ENCODE measurements around the gene DOLPP1.

DOLPP1 gene

GRCh38 chr9:129071526-129072126 is 9.3 kb upstream of the DOLPP1 start:
- Histone ChIP-seq H3K27ac (ENCODE audit: low read depth, low read length) (no peak overlapping the region), H2AFZ (ENCODE audit: low read depth, low read length, severe bottlenecking) (no peak overlapping the region), H3K4me2 (ENCODE audit: low read depth, low read length, poor library complexity, severe bottlenecking) (no peak overlapping the region), H3K4me3 (ENCODE audit: insufficient read depth, low read length, poor library complexity, severe bottlenecking) (no peak overlapping the region), H3F3A (ENCODE audit: insufficient read depth) (no peaks in the 10 kb centered on the region), H3K9me3 (ENCODE audit: insufficient read depth, low read length) (no peaks in the 10 kb centered on the region), H3K27me3 (ENCODE audit: low read length) (no peaks in the 10 kb centered on the region), H3K79me2 (ENCODE audit: insufficient read depth, low read length) (no peaks in the 10 kb centered on the region), H4K20me1 (ENCODE audit: low read depth, low read length) (no peaks in the 10 kb centered on the region), H3K9me2 (replicated peaks; ENCODE audit: insufficient read depth, low read length) (no peaks in the 10 kb centered on the region), H3K36me3 (ENCODE audit: low read length) (no peaks in the 10 kb centered on the region), H3K9ac (ENCODE audit: low read length) (no peak overlapping the region)
- TF ChIP-seq EZH2phosphoT487 (conservative IDR thresholded peaks at IDR 0.05; ENCODE audit: low read length) = no peak

GRCh38 chr9:129072171-129072570 is 8.7 kb upstream of the DOLPP1 start:
- no peak overlapping the region for H2AFZ ChIP-seq (ENCODE audit: low read depth, low read length, severe bottlenecking)
- no peak overlapping the region for H3K4me2 ChIP-seq (ENCODE audit: low read depth, low read length, poor library complexity, severe bottlenecking)
- H3K27me3 ChIP-seq (ENCODE audit: low read length) = no peaks in the 10 kb centered on the region
- H3K27ac ChIP-seq (ENCODE audit: low read depth, low read length) = no peak overlapping the region
- no peaks in the 10 kb centered on the region for H3K9me2 ChIP-seq (replicated peaks; ENCODE audit: insufficient read depth, low read length)
- no peak overlapping the region for H3K4me3 ChIP-seq (ENCODE audit: insufficient read depth, low read length, poor library complexity, severe bottlenecking)
- no peaks in the 10 kb centered on the region for H3K36me3 ChIP-seq (ENCODE audit: low read length)
- no peaks in the 10 kb centered on the region for H3F3A ChIP-seq (ENCODE audit: insufficient read depth)
- no peak overlapping the region for H3K9ac ChIP-seq (ENCODE audit: low read length)
- no peak for TF ChIP-seq CTCF (IDR thresholded peaks at IDR 0.05; ENCODE audit: insufficient read depth, low read length, poor library complexity, severe bottlenecking)
- TF ChIP-seq EZH2phosphoT487 (conservative IDR thresholded peaks at IDR 0.05; ENCODE audit: low read length) = no peak
- no peaks in the 10 kb centered on the region for H3K9me3 ChIP-seq (ENCODE audit: insufficient read depth, low read length)
- H4K20me1 ChIP-seq (ENCODE audit: low read depth, low read length) = no peaks in the 10 kb centered on the region
- H3K79me2 ChIP-seq (ENCODE audit: insufficient read depth, low read length) = no peaks in the 10 kb centered on the region

GRCh38 chr9:129073404-129073803 is 7.5 kb upstream of the DOLPP1 start:
- H4K20me1 ChIP-seq (ENCODE audit: low read depth, low read length) = no peaks in the 10 kb centered on the region
- H3K4me2 ChIP-seq (ENCODE audit: low read depth, low read length, poor library complexity, severe bottlenecking) = no peak overlapping the region
- H3K79me2 ChIP-seq (ENCODE audit: insufficient read depth, low read length) = no peaks in the 10 kb centered on the region
- no peak overlapping the region for H3K9ac ChIP-seq (ENCODE audit: low read length)
- H3K9me2 ChIP-seq (replicated peaks; ENCODE audit: insufficient read depth, low read length) = no peaks in the 10 kb centered on the region
- no peaks in the 10 kb centered on the region for H3F3A ChIP-seq (ENCODE audit: insufficient read depth)
- H3K36me3 ChIP-seq (ENCODE audit: low read length) = no peaks in the 10 kb centered on the region
- TF ChIP-seq CTCF (IDR thresholded peaks at IDR 0.05; ENCODE audit: insufficient read depth, low read length, poor library complexity, severe bottlenecking) (no peak), EZH2phosphoT487 (conservative IDR thresholded peaks at IDR 0.05; ENCODE audit: low read length) (no peak)
- H3K27me3 ChIP-seq (ENCODE audit: low read length) = no peaks in the 10 kb centered on the region
- H3K4me3 ChIP-seq (ENCODE audit: insufficient read depth, low read length, poor library complexity, severe bottlenecking) = no peak overlapping the region
- H3K9me3 ChIP-seq (ENCODE audit: insufficient read depth, low read length) = no peaks in the 10 kb centered on the region
- H3K27ac ChIP-seq (ENCODE audit: low read depth, low read length) = no peak overlapping the region
- H2AFZ ChIP-seq (ENCODE audit: low read depth, low read length, severe bottlenecking) = no peak overlapping the region

- Histone ChIP-seq H2AFZ (ENCODE audit: low read depth, low read length, severe bottlenecking) (no peak overlapping the region), H3K9ac (ENCODE audit: low read length) (no peak overlapping the region), H3K9me2 (replicated peaks; ENCODE audit: insufficient read depth, low read length) (no peaks in the 10 kb centered on the region), H3K79me2 (ENCODE audit: insufficient read depth, low read length) (no peaks in the 10 kb centered on the region), H3K9me3 (ENCODE audit: insufficient read depth, low read length) (no peaks in the 10 kb centered on the region), H3K4me3 (ENCODE audit: insufficient read depth, low read length, poor library complexity, severe bottlenecking) (no peak overlapping the region), H3K27ac (ENCODE audit: low read depth, low read length) (no peak overlapping the region), H3K4me2 (ENCODE audit: low read depth, low read length, poor library complexity, severe bottlenecking) (no peak overlapping the region), H3F3A (ENCODE audit: insufficient read depth) (no peaks in the 10 kb centered on the region), H4K20me1 (ENCODE audit: low read depth, low read length) (no peaks in the 10 kb centered on the region), H3K36me3 (ENCODE audit: low read length) (no peaks in the 10 kb centered on the region), H3K27me3 (ENCODE audit: low read length) (no peaks in the 10 kb centered on the region)
- TF ChIP-seq CTCF (IDR thresholded peaks at IDR 0.05; ENCODE audit: insufficient read depth, low read length, poor library complexity, severe bottlenecking) (no peak), EZH2phosphoT487 (conservative IDR thresholded peaks at IDR 0.05; ENCODE audit: low read length) (no peak)
Measured at GRCh38 chr9:129074106-129074505, 6.8 kb upstream of the DOLPP1 start.

Data from SU-DHL-6 (cell line).